H1 (cell line): ENCODE data around the gene GLE1. TPM values are rescaled to one million over a fixed set of nuclear protein-coding genes. Genes with fewer than 3 reads are reported as not detected.

ENCODE experiments used
- SIRT6 ChIP-seq: IDR thresholded peaks from one replicate; pipeline ENCODE4 v1.7.1; 2012; ENCODE audit warnings: low read length, inconsistent platforms
- polyA plus RNA-seq, 7 experiments: library from polyadenylated mRNA; depleted of rRNA in 3 of 7; stranded (reverse) in 5 of 7; unstranded in 2 of 7; fragments of >200 nt in 5 of 7; fragments of 200-250 nt in 2 of 7; gene quantifications; 1 replicate in 5 of 7; 2 replicates in 1 of 7; 4 replicates in 1 of 7; pipeline versions ENCODE4 v1.2.1 to v1.2.3, GENCODE V29; 2011 to 2013; ENCODE audit warnings: missing spikeins in 2 of 7, mixed read lengths in 2 of 7
- total RNA-seq: library from RNA; stranded (reverse); fragmentation: NEBNext Ultra II Directional; extraction: Animal tissue kit (Norgen Biotek cat#: 25700); gene quantifications from 2 replicates; pipeline ENCODE4 v1.2.1, GENCODE V29; 2021

GLE1 gene
- total and polyA plus RNA-seq, 2 of the 8 experiments (the other 6 are each of a cell fraction or from before 2014, with no cell fraction given) = 9.6 to 14.9 TPM

DNA sequence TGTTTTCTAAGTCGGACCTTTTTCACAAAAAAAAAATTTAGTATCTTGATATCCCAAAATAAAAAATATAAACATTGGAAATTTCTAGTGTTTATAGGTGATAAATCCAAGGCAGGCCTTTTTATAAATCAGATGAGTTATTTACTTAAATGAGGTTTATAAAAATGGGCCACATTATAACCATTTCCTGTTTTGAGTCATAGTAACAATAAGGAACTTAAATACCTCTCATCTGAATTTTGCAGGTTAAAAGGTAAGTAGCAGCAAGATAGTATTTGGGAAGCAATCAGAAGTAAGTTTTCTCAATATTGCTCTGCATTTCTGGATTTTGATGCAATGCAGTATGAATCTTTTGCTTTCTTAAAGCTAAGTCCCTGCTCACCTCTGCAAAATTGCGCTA is 51.8 kb downstream of the GLE1 start (continued):
- TF ChIP-seq SIRT6 = no peak
